22Rv1 (cell line): ENCODE measurements around the gene CREB1.

Source experiments
- CTCF ChIP-seq: fragments of 450-650 bp; IDR thresholded peaks from 2 replicates; pipeline ENCODE4 v1.5.1; 2017; ENCODE audit warnings: mild to moderate bottlenecking
- ZFX ChIP-seq: fragments of 450-650 bp; IDR thresholded peaks from 2 replicates; pipeline ENCODE4 v1.6.1; 2017; ENCODE audit warnings: antibody characterized with exemption, borderline replicate concordance

DNA sequence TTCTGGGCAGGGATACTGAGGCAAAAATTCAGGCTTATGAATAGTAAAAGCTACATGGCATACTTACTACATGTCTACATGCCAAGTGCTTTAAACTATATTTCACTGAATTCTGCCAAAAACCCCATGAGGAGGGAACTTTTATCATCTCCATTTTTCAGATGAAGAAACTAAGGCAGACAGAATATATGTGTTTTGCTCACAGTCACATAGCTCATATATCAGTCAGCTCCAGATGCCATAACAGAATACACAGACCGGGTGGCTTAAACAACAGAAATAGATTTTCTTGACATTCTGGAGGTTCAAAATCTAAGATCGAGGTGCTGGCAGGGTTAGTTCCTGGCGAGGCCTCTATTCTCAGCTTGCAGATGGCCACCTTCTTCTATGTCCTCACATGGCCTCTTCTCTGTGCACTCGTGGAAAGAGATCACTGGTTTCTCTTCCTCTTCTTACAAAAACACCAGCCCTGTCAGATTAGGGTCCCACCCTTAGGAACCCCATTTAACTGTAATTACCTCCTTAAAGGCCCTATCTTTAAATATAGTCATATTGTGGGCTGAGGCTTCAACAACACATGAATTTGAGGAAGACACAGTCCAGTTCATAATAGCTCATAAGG, 27.1 kb upstream of the CREB1 start:
- TF ChIP-seq CTCF (no peak), ZFX (no peak)
